IMR-90 (cell line): ENCODE data around the gene SLF2.

Source experiments
- CTCF ChIP-seq: conservative IDR thresholded peaks from 2 replicates; pipeline ENCODE4 v1.5.1; 2012; ENCODE audit warnings: mild to moderate bottlenecking, low read depth, low read length, improper control_type of control experiment
- POLR2A ChIP-seq: IDR thresholded peaks from 2 replicates; pipeline ENCODE4 v1.6.1; 2012; ENCODE audit warnings: mild to moderate bottlenecking, low read depth, low read length
- USF2 ChIP-seq: fragments of 150-350 bp; IDR thresholded peaks from 2 replicates; pipeline ENCODE4 v1.6.1; 2017; ENCODE audit warnings: mild to moderate bottlenecking, antibody characterized with exemption, low read length, low read depth

- TF ChIP-seq CTCF (no peak), USF2 (no peak), POLR2A (no peak)
Measured at GRCh38 chr10:101007099-101007711, 94.4 kb downstream of the SLF2 start.
